ENCODE data around the gene AUNIP.

The AUNIP gene, protein sequence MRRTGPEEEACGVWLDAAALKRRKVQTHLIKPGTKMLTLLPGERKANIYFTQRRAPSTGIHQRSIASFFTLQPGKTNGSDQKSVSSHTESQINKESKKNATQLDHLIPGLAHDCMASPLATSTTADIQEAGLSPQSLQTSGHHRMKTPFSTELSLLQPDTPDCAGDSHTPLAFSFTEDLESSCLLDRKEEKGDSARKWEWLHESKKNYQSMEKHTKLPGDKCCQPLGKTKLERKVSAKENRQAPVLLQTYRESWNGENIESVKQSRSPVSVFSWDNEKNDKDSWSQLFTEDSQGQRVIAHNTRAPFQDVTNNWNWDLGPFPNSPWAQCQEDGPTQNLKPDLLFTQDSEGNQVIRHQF

DNA sequence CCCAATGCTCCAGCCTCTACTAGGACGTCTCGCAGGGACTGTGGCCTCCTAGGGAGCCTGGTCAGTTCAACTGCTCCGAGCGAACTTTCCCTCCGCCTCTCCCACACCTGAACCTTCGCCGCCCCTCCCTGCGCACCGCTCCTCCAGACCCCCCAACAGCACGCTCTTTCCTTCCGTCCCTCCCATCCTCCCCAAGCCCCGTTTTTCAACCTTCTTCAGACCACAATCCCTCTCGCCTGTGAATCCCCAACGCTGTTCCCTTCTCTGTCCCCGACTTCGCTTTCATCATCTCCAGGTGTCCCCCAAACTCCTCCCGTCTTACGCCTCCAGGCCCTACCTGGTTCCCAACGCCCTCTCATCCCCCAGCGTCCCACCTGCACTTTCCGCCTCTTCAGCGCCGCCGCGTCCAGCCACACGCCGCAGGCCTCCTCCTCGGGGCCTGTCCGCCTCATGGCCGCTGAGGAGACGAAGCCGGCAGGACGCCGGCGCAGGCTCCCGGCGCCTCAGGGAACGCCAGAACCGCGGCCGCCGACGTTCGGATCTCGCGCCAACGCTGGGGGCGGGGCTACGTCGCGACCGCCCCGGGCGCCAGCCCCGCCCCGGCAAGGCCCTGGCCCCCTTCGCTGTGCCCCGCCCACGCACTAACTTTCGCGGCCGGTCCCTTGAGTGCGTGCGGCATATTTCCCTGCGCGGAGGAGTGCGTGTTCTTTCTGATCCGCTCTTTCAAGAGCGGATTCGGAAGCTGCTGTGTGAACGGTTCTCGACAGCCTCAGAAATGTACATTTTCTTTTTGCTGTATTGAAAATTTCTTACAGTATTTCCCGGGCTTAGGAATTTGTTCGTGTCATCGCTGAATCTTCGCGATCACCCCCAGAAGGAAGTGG lies at the start of gene AUNIP:
TSS of gene AUNIP (minus strand) at position 552 of the 884 bp plus-strand sequence. CDS start at position 452, 100 bp downstream.
- TF ChIP-seq, protein P1, sequence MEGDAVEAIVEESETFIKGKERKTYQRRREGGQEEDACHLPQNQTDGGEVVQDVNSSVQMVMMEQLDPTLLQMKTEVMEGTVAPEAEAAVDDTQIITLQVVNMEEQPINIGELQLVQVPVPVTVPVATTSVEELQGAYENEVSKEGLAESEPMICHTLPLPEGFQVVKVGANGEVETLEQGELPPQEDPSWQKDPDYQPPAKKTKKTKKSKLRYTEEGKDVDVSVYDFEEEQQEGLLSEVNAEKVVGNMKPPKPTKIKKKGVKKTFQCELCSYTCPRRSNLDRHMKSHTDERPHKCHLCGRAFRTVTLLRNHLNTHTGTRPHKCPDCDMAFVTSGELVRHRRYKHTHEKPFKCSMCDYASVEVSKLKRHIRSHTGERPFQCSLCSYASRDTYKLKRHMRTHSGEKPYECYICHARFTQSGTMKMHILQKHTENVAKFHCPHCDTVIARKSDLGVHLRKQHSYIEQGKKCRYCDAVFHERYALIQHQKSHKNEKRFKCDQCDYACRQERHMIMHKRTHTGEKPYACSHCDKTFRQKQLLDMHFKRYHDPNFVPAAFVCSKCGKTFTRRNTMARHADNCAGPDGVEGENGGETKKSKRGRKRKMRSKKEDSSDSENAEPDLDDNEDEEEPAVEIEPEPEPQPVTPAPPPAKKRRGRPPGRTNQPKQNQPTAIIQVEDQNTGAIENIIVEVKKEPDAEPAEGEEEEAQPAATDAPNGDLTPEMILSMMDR (IDR thresholded peaks at IDR 0.05; ENCODE audit: low read depth, low read length), result no peak
- TF ChIP-seq MAX (IDR thresholded peaks at IDR 0.05; ENCODE audit: low read depth, low read length) (peak; percentile 72), POLR2A (IDR thresholded peaks at IDR 0.05; ENCODE audit: extremely low read depth, insufficient read length) (peak; percentile 86), MYC (IDR thresholded peaks at IDR 0.05; ENCODE audit: low read depth, low read length) (no peak)
- peak within 1 kb of the TSS; percentile 95 for H3K4me3 ChIP-seq (ENCODE audit: low read depth, low read length)
- DNase-seq (ENCODE audit: low read depth), result peak; percentile 93

GRCh38 chr1:25909040-25909439 lies 49.8 kb upstream of the AUNIP start:
- TF ChIP-seq POLR2A (IDR thresholded peaks at IDR 0.05; ENCODE audit: extremely low read depth, insufficient read length) (no peak), MYC (IDR thresholded peaks at IDR 0.05; ENCODE audit: low read depth, low read length) (no peak), MAX (IDR thresholded peaks at IDR 0.05; ENCODE audit: low read depth, low read length) (no peak)
- TF ChIP-seq, protein P1 (IDR thresholded peaks at IDR 0.05; ENCODE audit: low read depth, low read length), result no peak
- no peak for DNase-seq (ENCODE audit: low read depth)
- no peak overlapping the region for H3K4me3 ChIP-seq (ENCODE audit: low read depth, low read length)

GRCh38 chr1:25908161-25908560 lies 48.9 kb upstream of the AUNIP start:
- TF ChIP-seq POLR2A (IDR thresholded peaks at IDR 0.05; ENCODE audit: extremely low read depth, insufficient read length) (no peak), MAX (IDR thresholded peaks at IDR 0.05; ENCODE audit: low read depth, low read length) (no peak), MYC (IDR thresholded peaks at IDR 0.05; ENCODE audit: low read depth, low read length) (no peak)
- TF ChIP-seq, protein P1 (IDR thresholded peaks at IDR 0.05; ENCODE audit: low read depth, low read length), result no peak
- H3K4me3 ChIP-seq (ENCODE audit: low read depth, low read length), result no peak overlapping the region
- DNase-seq (ENCODE audit: low read depth), result no peak

- H3K4me3 ChIP-seq (ENCODE audit: low read depth, low read length), result no peak overlapping the region
- DNase-seq (ENCODE audit: low read depth), result no peak
- TF ChIP-seq POLR2A (IDR thresholded peaks at IDR 0.05; ENCODE audit: extremely low read depth, insufficient read length), result no peak
- no peak for TF ChIP-seq MAX (IDR thresholded peaks at IDR 0.05; ENCODE audit: low read depth, low read length)
- no peak for TF ChIP-seq MYC (IDR thresholded peaks at IDR 0.05; ENCODE audit: low read depth, low read length)
- TF ChIP-seq, protein P1 (IDR thresholded peaks at IDR 0.05; ENCODE audit: low read depth, low read length), result no peak
These were observed 48.3 kb upstream of the AUNIP start for GRCh38 chr1:25907601-25908000.

DNA sequence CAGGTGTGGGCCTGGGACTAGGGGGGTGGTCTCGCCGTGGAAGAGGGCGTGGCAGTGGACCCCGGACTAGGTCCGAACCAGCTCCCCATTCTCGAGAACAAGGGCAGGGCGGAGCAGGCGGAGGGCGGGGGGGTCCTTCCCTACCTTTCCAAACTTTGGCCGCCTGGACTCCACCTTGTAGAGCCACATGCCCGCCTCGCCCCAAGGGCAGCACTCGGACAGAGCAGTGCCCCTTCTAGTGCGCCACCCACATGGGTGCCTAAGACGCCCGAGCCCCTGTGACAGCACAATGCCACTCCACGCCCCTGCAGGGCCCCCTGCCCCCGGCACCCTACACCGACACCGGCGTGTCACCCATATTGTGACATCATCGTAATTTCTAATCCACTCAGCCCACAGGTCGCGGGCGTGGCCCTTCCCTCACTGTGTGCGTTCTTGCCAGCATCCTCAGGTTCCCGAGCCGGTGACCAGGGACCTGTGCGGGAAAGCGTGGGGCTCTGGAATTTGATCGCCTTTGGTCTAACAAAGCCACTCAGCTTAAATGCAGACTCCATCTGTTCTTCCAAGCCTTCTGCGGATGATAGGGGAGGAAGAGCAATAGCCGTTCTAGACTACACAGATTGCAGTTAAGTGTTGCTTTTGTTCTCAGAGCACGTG lies 47.5 kb upstream of the AUNIP start:
- TF ChIP-seq, protein P1 (IDR thresholded peaks at IDR 0.05; ENCODE audit: low read depth, low read length), result no peak
- TF ChIP-seq POLR2A (IDR thresholded peaks at IDR 0.05; ENCODE audit: extremely low read depth, insufficient read length) (no peak), MYC (IDR thresholded peaks at IDR 0.05; ENCODE audit: low read depth, low read length) (no peak), MAX (IDR thresholded peaks at IDR 0.05; ENCODE audit: low read depth, low read length) (no peak)
- no peak for DNase-seq (ENCODE audit: low read depth)
- H3K4me3 ChIP-seq (ENCODE audit: low read depth, low read length), result no peak overlapping the region
